Cardiac septum (tissue), 1 donor: ENCODE data around the gene TMC4. TPM values are rescaled to one million over a fixed set of nuclear protein-coding genes. Genes with fewer than 3 reads are reported as not detected.
A peak's percentile ranks its signal among the peaks of the same experiment; 100 is the strongest.
"Not testable (repeated sequence)": the region's sequence is repeated elsewhere in the genome, so short reads cannot be mapped to it uniquely, and the experiment has no call there.

ENCODE experiments used
- DNase-seq: peaks from one replicate; pipeline ENCODE4 v3.0.0-alpha.2; 2020; ENCODE audit warnings: low spot score
- intact Hi-C: fragments of 100-400 bp; cut with DNase I; formaldehyde crosslinking; loops from one replicate; pipeline ENCODE4 v1.14.0; 2022
- long read RNA-seq: library from polyadenylated mRNA; unstranded; transcript quantifications from one replicate; pipeline ENCODE4 v2.0.0, GENCODE V29; 2021
- total RNA-seq: library from RNA; stranded (reverse); fragmentation: NEBNext Ultra II Directional; extraction: Animal tissue kit (Norgen Biotek cat#: 25700); gene quantifications from one replicate; pipeline ENCODE4 v1.2.1, GENCODE V29; 2021
- donor health status: DM: no; HTN: no; CAD: no.

The TMC4 gene
- total RNA-seq, result 4.3 TPM
- long read RNA-seq, partial matches to known transcripts, result 1 of 9 reads
- long read RNA-seq, other reads (novel, unspliced or antisense), result 8 of 9 reads

GRCh38 chr19:54172471-54173358 lies at the start of gene TMC4:
Gene TMC4, minus strand, starts transcription at chr19:54173160. Its CDS starts 43 bp downstream, at chr19:54173117.
- no peak for DNase-seq
- intact Hi-C loops, result no loop called here

GRCh38 chr19:54221947-54222346 lies 49.0 kb upstream of the TMC4 start:
- intact Hi-C loops, DNase-seq: not testable (repeated sequence)

- intact Hi-C loops, DNase-seq: not testable (repeated sequence)
Observed at GRCh38 chr19:54219702-54220101, 46.7 kb upstream of the TMC4 start.

GRCh38 chr19:54218960-54219661 lies 46.2 kb upstream of the TMC4 start:
- intact Hi-C loops, result no loop called here
- no peak for DNase-seq

- intact Hi-C loops, result no loop called here
- no peak for DNase-seq
Observed at GRCh38 chr19:54218259-54218658, 45.3 kb upstream of the TMC4 start.

GRCh38 chr19:54217517-54218247 lies 44.7 kb upstream of the TMC4 start:
- intact Hi-C loops, DNase-seq: not testable (repeated sequence)

- intact Hi-C loops, result no loop called here
- DNase-seq, result no peak
Observed at GRCh38 chr19:54216869-54217268, 43.9 kb upstream of the TMC4 start.

- DNase-seq, intact Hi-C loops: not testable (repeated sequence)
Observed at GRCh38 chr19:54214734-54215133, 41.8 kb upstream of the TMC4 start.

GRCh38 chr19:54214217-54214616 lies 41.3 kb upstream of the TMC4 start:
- intact Hi-C loops, result not testable (repeated sequence)

GRCh38 chr19:54211235-54211634 lies 38.3 kb upstream of the TMC4 start:
- no peak for DNase-seq
- intact Hi-C loops, result no loop called here

More at GRCh38 chr19:54214217-54214616, 41.3 kb upstream of the TMC4 start:
- not testable (repeated sequence) for DNase-seq

GRCh38 chr19:54209811-54210494 lies 37.0 kb upstream of the TMC4 start:
- intact Hi-C loops, result loop anchor here (10.0 kb wide), 1 partner anchor 235 kb away; the partner anchor contains the start of gene LENG8

GRCh38 chr19:54209058-54209810 lies 36.3 kb upstream of the TMC4 start:
- intact Hi-C loops, result loop anchor here (10.0 kb wide), 1 partner anchor 236 kb away; the partner anchor contains the start of gene LENG8
- DNase-seq, result no peak

More at GRCh38 chr19:54209811-54210494, 37.0 kb upstream of the TMC4 start:
- peak; percentile 85 for DNase-seq

GRCh38 chr19:54208784-54209057 lies 35.8 kb upstream of the TMC4 start:
- intact Hi-C loops, result loop anchor here (10.0 kb wide), 1 partner anchor 236 kb away; the partner anchor contains the start of gene LENG8
- DNase-seq, result no peak

- peak; percentile 92 for DNase-seq
- intact Hi-C loops, result loop anchor here (10.0 kb wide), 1 partner anchor 237 kb away; the partner anchor contains the start of gene LENG8
Observed at GRCh38 chr19:54207983-54208783, 35.2 kb upstream of the TMC4 start.

- intact Hi-C loops, result loop anchor here (10.0 kb wide), 1 partner anchor 237 kb away; the partner anchor contains the start of gene LENG8
- no peak for DNase-seq
Observed at GRCh38 chr19:54207676-54207982, 34.7 kb upstream of the TMC4 start.

- intact Hi-C loops, result loop anchor here (10.0 kb wide), 1 partner anchor 238 kb away; the partner anchor contains the start of gene LENG8
- DNase-seq, result not testable (repeated sequence)
Observed at GRCh38 chr19:54207193-54207592, 34.2 kb upstream of the TMC4 start.

GRCh38 chr19:54206831-54207177 lies 33.8 kb upstream of the TMC4 start:
- no peak for DNase-seq
- intact Hi-C loops, result loop anchor here (10.0 kb wide), 1 partner anchor 238 kb away; the partner anchor contains the start of gene LENG8
